Activated effector memory CD4-positive, alpha-beta T cell treated with anti-CD3 and anti-CD28 coated beads, Interleukin-2, amount 50 U/mL, for 16 hours (primary cell): ENCODE results near the gene GEMIN8.

Source experiments
- DNase-seq: peaks from one replicate; pipeline ENCODE4 v3.0.0-alpha.2; 2020

Gene GEMIN8

DNA sequence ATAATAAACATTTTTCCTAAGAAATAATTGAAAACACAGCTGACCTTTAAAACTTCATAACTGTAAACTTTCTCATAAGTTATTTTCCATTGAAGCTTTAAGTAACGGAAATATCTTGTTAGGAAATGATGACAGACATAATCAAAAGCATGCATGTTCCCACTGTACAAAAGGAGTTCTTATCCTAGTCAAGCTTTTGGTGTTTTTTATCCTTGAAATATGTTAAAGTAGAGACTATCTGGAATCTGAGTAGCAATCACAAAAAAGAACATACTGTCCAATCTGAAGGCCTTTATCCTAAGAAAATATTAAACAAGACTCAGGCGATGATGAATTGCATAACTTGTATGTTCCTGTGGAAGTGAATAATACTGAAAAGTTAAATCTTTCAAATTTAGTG is 14.4 kb downstream of the GEMIN8 start:
- DNase-seq: no peak

DNA sequence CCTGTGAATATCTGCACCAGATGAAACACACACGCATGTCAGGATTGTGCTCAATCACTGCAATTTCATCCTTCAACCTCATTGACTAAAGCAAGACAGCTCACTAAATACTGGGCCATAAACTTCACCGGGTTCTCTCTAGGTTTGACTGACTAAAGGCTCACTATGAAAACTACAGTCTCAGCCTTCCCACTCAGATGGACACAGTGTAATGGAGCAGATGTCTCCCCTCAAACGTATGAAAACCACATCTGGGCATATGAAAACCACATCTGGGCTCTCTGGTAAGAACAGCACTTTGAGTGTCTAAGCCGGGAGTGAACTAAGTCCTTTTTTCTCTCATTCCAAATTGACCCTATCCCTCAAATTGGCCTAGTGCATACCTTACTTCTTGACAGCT is 15.2 kb downstream of the GEMIN8 start:
- no peak for DNase-seq

DNA sequence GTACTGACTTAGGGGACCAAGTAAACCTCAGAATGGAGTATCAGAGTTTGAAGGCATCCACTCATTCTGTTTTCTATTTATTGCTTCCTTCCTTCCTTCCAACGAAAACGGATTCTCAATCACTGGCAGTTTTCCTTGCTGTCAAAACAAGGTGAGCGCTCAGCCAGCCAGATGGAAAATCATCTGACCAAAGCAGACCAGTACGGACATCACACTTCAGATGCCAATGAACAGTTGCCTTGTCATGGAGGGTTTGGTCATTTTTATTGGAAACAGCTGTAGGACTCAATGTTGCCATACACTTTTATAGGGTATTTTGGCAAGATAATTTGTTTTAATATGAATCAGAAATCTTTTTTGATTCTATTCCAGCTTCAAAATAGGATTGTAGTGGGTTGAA is 16.6 kb downstream of the GEMIN8 start:
- no peak for DNase-seq

DNA sequence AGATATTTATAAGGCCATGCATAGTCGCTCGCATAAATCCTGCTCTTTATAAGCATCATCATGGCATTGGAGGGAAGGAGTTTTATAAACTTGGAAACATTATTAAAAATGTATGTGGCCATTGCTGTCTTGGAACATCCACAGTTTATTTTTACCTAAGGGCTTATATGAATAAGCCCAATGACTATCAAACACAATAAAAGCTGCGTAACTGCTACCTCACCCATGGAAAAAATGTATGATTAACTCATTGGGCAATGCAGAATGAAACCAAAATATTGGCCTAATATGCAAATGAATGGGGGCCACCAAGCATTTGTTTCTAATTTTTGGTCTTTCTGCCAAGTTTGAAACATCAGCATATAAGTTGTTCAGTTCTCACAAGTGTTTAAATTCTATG is 19.1 kb downstream of the GEMIN8 start:
- DNase-seq: no peak

DNA sequence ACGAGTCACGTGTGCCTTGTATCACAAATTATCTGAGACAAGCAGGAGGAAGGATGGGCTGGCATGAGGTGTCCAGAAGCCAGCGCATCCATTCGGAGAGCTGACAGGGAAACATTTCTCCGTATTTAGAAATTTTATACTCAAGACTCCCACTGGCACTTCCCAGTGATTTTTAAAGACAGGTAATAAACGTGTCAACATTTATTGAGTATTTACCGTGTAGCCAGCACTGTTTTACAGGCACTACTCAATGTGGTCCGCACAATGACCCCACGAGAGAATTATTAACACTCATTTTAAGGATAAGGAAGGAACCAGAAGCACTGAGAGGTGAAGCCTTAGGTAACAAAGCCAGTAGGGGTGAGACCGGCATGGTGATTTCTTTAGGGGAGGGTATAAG is 23.2 kb downstream of the GEMIN8 start:
- no peak for DNase-seq

DNA sequence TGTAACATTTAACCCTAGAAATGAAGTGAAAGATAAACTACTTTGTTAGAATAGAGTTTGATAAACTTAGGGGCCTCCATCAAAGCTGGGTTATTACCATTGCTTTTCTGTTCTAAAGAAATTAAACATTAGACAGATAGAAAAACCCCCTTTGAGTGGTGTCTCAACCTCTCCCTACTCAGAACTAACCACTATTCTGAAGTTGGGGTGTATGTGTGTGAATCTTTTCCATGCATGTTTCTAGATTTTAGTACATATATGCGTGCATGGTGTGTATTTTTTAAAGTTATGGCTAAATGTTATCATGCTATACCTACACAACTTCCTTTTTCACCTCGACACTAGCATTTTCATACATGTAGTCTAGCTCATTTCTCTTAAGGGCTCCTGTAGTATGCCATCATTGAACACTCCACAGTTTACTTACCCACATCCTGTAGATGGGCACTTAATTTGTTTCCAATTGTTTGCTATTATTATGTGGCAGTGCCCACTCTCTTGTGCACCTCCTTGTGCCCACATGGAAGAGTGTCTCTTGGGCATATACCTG is 25.7 kb downstream of the GEMIN8 start:
- no peak for DNase-seq

DNA sequence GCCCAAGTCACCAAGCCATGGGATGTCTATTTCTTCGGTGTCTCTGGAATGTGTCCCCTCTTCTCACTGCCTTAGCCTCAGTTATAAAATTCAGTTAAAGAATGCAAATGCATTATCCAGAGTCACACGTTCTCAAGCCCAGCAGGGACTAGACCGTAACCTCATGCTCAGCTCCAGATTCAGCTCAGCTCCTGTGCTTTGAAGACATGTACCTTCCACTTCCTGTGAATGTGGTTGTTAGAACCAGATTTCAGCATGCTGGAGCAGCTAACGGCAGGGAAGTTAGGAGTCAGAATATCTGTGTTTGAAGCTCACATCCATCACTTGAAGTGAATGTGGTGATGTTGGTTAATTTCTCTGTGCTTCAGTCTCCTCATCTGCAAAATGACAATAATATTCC is 26.7 kb downstream of the GEMIN8 start:
- DNase-seq: no peak

DNA sequence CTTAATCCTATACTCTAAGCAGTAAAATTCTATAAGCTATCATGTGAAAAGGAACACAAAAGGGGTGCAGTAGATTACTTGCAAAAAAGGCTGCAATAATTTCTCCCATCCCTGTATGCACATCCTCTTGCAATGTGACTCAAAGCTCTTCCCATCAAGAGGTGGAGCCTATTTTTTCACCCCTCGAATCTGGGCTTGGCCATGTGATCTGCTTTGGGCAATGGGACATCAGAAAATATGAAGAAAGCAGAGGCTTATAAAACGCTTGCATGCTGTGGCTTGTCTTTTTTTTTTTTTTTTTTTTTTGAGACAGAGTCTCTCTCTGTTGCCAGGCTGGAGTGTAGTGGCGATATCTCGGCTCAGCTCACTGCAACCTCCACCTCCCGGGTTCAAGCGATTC is 33.0 kb downstream of the GEMIN8 start:
- no peak for DNase-seq

DNA sequence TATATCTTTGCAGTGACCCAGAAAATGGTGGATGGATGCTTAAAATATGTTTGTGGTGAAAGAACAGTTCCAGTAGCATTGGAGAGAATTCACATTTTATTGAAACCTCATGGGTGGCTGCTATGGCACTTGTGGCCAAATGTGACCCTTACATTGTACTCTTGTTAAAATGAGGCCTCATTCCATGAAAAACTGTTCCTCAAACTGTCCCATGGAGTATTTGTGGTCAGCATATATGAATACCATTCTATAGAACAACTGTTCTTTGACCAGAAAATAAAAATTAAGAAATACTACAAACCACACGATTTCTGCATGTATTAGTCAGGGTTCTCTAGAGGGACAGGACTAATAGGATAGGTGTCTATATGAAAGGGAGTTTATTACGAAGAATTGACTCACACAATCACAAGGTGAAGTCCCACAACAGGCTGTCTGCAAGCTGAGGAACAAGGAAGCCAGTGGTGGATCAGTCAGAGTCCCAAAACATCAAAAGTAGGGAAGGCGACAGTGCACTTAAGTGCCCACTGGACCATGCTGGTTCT is 35.1 kb downstream of the GEMIN8 start:
- no peak for DNase-seq

DNA sequence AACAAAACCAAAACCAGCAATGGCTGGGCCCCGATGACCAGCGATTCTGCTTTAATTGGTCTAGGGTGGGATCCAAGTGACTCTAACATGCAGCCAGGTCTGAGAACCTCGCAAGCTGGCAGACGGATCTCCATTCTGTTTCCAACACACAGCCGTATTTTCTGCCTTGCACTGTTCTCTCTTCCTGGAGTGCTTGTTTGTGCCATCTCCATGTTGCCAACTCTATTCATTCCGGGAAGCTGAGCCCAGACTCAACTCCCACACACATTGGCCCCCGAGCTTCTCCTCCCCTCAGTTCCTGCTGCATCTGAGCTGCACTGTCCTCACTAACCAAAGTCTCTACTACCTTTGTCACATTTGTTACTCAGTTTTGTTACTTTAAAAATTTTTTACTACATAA is 35.6 kb downstream of the GEMIN8 start:
- DNase-seq: no peak

DNA sequence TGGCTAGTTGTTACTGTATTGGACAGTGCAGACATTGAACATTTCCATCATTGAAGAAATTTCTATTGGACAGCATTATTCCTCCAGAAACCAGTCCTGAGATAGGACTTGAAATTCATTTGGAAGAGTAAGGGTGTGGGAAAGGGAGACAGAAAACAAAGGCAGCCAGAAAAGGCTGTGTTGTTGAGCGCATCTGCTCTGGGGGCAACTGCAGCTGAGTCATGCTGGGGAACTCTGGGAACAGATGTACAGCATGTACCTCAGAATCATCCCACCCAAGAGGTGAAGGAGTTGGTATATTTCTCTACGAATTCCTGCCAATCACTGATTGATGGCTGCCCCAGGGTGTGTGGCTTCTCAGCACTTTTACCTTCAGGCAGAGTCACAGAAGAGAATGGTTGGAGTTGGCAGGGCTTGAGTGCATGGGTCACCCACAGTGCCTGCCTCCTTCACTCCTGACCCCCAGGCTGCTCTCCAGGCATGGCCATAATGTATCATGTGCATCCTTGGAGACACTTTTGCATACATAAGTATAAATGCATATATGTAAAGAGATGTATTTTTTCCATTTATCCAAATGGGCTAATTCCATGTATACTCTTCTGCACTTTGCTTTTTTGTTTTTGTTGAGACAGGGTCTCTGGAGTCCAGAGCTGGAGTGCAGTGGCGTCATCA is 39.4 kb downstream of the GEMIN8 start:
- DNase-seq: no peak

DNA sequence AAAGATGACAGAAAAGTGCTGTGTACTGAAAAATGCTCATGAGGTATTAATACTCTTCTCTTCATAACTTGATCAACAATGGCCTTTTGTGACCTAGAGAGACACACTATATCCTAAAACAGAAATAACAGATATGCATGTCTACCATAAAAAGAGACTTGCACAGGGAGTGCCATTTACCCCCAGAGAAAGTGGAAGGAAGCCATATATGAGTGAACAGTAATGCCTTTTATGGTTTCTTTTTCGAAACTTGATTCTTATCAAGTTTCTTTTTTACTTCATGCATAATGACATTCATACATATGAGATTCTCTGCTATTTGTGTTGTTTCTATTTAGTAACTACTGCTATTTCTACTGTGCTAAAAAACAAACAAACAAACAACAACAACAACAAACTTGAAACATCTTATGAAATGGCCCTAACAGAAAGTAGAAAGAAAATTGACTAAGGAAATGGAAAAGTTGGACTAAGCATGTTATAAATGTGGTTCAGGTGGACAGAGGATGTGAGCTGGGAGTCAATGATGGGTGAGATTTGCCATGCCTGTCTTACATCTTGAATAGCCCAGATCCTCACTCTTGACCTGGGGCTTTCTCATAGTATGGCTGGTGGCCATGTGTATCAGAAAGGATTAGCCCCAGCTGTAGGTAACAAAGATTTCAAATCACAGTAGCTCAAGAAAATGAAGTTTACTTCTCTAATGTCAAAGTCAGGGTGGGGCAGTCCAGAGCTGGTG is 43.8 kb downstream of the GEMIN8 start:
- no peak for DNase-seq

DNA sequence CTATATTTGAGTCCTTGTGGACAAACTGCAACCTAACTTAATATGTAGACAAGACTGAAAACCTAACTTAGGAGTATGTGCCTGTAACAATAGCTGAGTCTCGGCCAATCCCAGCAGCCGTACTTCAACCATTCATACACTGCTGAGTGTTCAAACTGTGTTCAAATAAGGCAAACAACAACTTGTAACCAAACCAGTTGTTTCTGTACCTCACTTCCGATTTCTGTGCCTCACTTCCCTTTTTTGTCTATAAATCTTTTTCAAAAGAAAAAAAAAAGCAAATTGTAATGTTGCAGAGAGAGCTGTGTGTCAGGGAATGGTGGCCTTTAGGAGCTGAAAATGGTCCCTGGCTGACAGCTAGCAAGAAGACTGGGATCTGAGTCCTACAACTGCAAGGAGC is 46.0 kb downstream of the GEMIN8 start:
- no peak for DNase-seq

DNA sequence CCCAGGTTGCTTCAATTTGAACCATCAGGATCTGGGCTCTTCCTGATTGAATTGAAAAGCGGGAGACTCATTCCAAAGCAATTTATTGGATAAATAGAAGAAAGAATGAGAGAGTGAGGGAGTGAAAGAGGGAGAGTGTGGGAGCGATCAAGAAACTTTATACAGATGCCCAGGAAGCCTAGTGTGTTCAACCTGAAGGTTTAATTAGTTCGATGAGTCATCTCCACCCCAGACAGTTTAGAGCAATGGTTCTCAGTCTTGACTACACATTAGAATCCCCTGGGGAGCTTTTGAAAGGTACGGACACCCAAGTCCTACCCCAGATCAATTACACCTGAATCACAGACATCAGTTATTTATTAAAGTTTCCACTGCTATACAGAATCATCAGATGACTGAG is 61.5 kb downstream of the GEMIN8 start:
- DNase-seq: no peak

DNA sequence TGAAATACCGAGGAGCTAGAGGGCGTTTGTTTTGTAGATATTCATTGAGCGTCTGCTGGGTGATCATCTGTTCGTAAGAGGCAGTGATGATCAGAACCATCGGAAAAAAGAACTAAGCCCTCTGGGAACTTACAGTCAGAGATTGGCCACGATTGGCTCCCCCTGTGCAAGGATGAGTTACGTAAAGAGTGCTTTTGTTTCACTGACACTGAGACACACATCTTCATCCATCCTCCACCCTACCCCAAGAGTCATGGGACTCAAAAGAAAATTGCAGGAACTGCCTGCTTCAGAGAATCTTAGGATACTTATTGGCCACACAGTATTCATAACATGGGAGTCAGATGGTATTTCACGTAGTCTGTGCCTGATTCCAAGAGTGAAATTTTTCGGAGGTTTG is 62.1 kb downstream of the GEMIN8 start:
- DNase-seq: no peak

DNA sequence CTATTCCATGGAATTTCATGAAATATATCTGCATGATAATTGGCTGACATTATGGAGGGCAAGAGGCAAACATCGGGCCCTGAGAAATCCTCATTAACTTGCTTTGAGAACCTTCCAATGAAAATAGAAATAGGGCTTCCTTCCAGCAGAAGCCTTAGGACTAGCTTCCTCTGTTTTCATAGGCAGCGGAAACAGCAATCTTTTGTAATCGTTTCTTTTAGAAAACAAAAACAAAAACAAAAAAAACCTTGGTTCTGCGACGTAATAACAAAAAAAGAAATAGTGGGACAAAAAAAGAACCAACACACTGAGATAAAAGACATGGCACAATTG is 62.9 kb downstream of the GEMIN8 start:
- no peak for DNase-seq

DNA sequence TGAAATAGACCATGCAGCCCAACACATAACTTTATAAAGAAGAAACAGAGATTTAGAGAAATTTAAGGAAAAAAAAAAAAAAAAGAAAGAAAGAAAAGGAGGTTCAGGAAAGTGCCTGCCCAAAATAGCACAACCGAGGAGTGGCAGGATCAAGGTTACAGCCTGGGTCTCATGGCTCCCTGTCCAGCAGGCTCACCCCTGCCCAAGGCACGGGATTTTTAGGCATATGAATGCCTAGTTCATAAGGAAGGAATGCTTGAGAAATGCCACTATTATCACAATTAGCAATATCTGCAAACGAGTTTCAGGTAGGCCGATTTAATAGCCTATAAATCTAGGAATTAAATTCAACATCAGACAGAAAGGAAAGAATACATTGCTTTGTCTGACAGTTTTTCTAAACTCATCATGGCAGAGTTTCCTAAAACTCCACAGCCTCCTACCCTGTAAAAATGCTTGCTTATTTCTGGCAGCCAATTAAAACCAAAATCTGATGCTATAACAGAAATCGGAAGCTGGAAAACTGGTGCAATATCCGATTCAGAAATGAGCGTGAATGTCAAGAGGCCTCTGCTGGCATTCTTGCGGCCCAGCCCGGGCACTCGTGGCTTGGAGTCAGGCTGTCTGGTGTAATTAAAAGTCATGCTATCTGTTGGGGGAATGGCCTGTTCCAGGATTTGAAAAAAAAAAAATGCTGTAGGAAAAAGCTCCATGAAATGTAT is 63.5 kb downstream of the GEMIN8 start:
- no peak for DNase-seq

DNA sequence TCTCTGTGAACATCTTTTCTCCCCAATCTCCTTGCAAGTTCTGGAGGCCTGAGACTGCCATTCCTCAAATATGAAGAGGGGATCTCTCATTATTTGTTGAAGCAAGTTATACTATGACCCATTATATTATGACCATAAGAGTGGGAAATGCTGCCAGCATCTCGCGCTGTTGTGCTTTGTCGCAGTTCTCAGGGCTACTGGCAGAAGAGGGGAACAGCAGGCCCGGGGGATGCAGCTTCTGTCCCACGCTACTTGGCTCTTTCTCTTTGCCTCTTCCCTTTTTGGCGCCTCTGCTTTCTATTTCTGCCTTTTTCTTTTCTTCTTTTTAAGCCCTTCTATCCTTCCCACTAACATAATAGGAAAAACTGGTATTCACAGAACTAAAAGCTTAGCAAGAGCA is 64.2 kb downstream of the GEMIN8 start:
- no peak for DNase-seq

DNA sequence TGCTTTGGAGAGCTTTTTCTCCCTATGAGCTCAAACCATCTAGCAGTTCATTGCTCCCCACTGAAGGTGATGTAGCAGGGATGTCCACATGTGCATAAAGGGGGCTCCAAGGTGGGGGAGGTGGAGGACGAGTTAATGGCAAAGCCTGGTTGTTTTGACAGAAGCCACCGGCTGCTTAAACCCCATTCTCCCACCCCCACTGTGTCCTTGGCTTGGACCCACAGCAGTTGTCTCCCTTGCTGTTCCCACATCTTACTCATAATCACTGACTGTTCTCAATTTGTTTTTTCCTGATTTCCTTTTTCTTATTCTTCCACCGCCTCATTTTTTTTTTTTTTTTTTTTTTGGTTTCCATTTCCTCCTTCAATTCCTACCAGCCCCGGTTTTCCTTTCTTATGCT is 72.7 kb downstream of the GEMIN8 start:
- no peak for DNase-seq
